ENCODE measurements around the gene KCNIP3.

GRCh38 chr2:95281786-95282185 is 15.4 kb upstream of the KCNIP3 start:
- no peak for TF ChIP-seq POLR2A (IDR thresholded peaks at IDR 0.05)
- TF ChIP-seq, protein P1, sequence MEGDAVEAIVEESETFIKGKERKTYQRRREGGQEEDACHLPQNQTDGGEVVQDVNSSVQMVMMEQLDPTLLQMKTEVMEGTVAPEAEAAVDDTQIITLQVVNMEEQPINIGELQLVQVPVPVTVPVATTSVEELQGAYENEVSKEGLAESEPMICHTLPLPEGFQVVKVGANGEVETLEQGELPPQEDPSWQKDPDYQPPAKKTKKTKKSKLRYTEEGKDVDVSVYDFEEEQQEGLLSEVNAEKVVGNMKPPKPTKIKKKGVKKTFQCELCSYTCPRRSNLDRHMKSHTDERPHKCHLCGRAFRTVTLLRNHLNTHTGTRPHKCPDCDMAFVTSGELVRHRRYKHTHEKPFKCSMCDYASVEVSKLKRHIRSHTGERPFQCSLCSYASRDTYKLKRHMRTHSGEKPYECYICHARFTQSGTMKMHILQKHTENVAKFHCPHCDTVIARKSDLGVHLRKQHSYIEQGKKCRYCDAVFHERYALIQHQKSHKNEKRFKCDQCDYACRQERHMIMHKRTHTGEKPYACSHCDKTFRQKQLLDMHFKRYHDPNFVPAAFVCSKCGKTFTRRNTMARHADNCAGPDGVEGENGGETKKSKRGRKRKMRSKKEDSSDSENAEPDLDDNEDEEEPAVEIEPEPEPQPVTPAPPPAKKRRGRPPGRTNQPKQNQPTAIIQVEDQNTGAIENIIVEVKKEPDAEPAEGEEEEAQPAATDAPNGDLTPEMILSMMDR (IDR thresholded peaks at IDR 0.05 in 8 of 11, conservative IDR thresholded peaks at IDR 0.05 in 3 of 11): no peak
